Neural progenitor cell (in vitro differentiated cells): ENCODE data around the gene NDOR1. TPM values are rescaled to one million over a fixed set of nuclear protein-coding genes. Genes with fewer than 3 reads are reported as not detected.

ENCODE experiments used
- DNase-seq: peaks from one replicate; pipeline ENCODE4 v3.0.0-alpha.2; 2016; ENCODE audit warnings: low spot score
- H2AFZ ChIP-seq: fragments of 200-600 bp; sonication (generic); replicated peaks from 2 replicates; pipeline ENCODE4 v1.6.1; 2016; ENCODE audit warnings: antibody characterized with exemption
- H3F3A ChIP-seq: fragments of 200-600 bp; sonication (generic); 2 replicates; pipeline ENCODE4 v1.6.1; 2016; ENCODE audit warnings: antibody characterized with exemption, low read depth
- H3K27ac ChIP-seq: fragments of 200-600 bp; sonication (generic); 2 replicates; pipeline ENCODE4 v1.5.1; 2016; ENCODE audit warnings: mild to moderate bottlenecking
- H3K27me3 ChIP-seq: fragments of 200-600 bp; sonication (generic); 2 replicates; pipeline ENCODE4 v1.6.1; 2016; ENCODE audit warnings: mild to moderate bottlenecking, moderate library complexity
- H3K36me3 ChIP-seq: fragments of 200-600 bp; sonication (generic); 2 replicates; pipeline ENCODE4 v1.5.1; 2016
- H3K4me1 ChIP-seq: fragments of 200-600 bp; sonication (generic); 2 replicates; pipeline ENCODE4 v1.6.1; 2016; ENCODE audit warnings: mixed run types
- H3K4me2 ChIP-seq: fragments of 200-600 bp; sonication (generic); 2 replicates; pipeline ENCODE4 v1.6.1; 2016
- H3K4me3 ChIP-seq: fragments of 200-600 bp; sonication (generic); 2 replicates; pipeline ENCODE4 v1.5.1; 2016
- H3K79me2 ChIP-seq: fragments of 200-600 bp; sonication (generic); 2 replicates; pipeline ENCODE4 v1.6.1; 2016; ENCODE audit warnings: low read depth
- H3K9ac ChIP-seq: fragments of 200-600 bp; sonication (generic); 2 replicates; pipeline ENCODE4 v1.6.1; 2016
- H3K9me3 ChIP-seq: fragments of 200-600 bp; sonication (generic); 2 replicates; pipeline ENCODE4 v1.5.1; 2016; ENCODE audit warnings: low read depth
- H4K20me1 ChIP-seq: fragments of 200-600 bp; sonication (generic); 2 replicates; pipeline ENCODE4 v1.6.1; 2016; ENCODE audit warnings: low read depth
- H3K27ac Mint-ChIP-seq: 3 replicates; pipeline ENCODE4 v1.8.0; 2021; ENCODE audit warnings: mixed read lengths
- H3K27me3 Mint-ChIP-seq: 2 replicates; pipeline ENCODE4 v1.8.0; 2022; ENCODE audit warnings: low read depth, mild to moderate bottlenecking, inconsistent platforms, moderate library complexity, mixed read lengths; ENCODE audit not compliant: insufficient read depth
- H3K36me3 Mint-ChIP-seq: 3 replicates; pipeline ENCODE4 v1.8.0; 2021; ENCODE audit warnings: mixed read lengths
- H3K4me1 Mint-ChIP-seq: 3 replicates; pipeline ENCODE4 v1.8.0; 2021; ENCODE audit warnings: mixed read lengths
- H3K4me3 Mint-ChIP-seq: 3 replicates; pipeline ENCODE4 v1.8.0; 2021; ENCODE audit warnings: mild to moderate bottlenecking, moderate library complexity, mixed read lengths
- H3K9me3 Mint-ChIP-seq: 3 replicates; pipeline ENCODE4 v1.8.0; 2020; ENCODE audit warnings: mixed read lengths
- EZH2 ChIP-seq: fragments of 200-600 bp; sonication (generic); IDR thresholded peaks from 2 replicates; pipeline ENCODE4 v1.6.1; 2017; ENCODE audit warnings: antibody characterized with exemption, mild to moderate bottlenecking, moderate library complexity
- EZH2phosphoT487 ChIP-seq: fragments of 200-600 bp; sonication (generic); IDR thresholded peaks from 2 replicates; pipeline ENCODE4 v1.6.1; 2017; ENCODE audit warnings: antibody characterized with exemption
- total RNA-seq: library from RNA; depleted of rRNA; stranded (reverse); fragments of >200 nt; gene quantifications from 2 replicates; pipeline ENCODE4 v1.2.3, GENCODE V29; 2015; ENCODE audit warnings: low replicate concordance
- TF ChIP-seq, protein P1 (sequence below): fragments of 200-600 bp; sonication (generic); IDR thresholded peaks from 2 replicates; pipeline ENCODE4 v1.5.1; 2017; ENCODE audit warnings: antibody characterized with exemption, mild to moderate bottlenecking

Gene NDOR1
- total RNA-seq, 1 donor from 2014 or later, result 5.1 TPM

GRCh38 chr9:137169896-137170358 is 35.6 kb upstream of the NDOR1 start, which contains the start of gene LRRC26:
LRRC26 (minus strand) TSS chr9:137170051; CDS start chr9:137169943, 108 bp downstream.
- no peak within 1 kb of the TSS for H3K27ac ChIP-seq
- Mint-ChIP-seq H3K27ac (no peak within 1 kb of the TSS), H3K36me3 (no peaks in the 10 kb centered on the region), H3K4me1 (no peaks in the 10 kb centered on the region), H3K27me3 (peaks cover 30% of the 10 kb centered on the region), H3K9me3 (no peaks in the 10 kb centered on the region), H3K4me3 (peak within 1 kb of the TSS; percentile 70)
- H3K9me3 ChIP-seq, result no peaks in the 10 kb centered on the region
- peak within 1 kb of the TSS; percentile 52 for H3K4me3 ChIP-seq
- no peaks in the 10 kb centered on the region for H3K36me3 ChIP-seq
- H3K4me1 ChIP-seq, result peaks cover 21% of the 10 kb centered on the region
- H3K27me3 ChIP-seq, result peaks cover 100% of the 10 kb centered on the region
- TF ChIP-seq, protein P1, sequence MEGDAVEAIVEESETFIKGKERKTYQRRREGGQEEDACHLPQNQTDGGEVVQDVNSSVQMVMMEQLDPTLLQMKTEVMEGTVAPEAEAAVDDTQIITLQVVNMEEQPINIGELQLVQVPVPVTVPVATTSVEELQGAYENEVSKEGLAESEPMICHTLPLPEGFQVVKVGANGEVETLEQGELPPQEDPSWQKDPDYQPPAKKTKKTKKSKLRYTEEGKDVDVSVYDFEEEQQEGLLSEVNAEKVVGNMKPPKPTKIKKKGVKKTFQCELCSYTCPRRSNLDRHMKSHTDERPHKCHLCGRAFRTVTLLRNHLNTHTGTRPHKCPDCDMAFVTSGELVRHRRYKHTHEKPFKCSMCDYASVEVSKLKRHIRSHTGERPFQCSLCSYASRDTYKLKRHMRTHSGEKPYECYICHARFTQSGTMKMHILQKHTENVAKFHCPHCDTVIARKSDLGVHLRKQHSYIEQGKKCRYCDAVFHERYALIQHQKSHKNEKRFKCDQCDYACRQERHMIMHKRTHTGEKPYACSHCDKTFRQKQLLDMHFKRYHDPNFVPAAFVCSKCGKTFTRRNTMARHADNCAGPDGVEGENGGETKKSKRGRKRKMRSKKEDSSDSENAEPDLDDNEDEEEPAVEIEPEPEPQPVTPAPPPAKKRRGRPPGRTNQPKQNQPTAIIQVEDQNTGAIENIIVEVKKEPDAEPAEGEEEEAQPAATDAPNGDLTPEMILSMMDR, result no peak
- TF ChIP-seq EZH2phosphoT487 (peak; percentile 45), EZH2 (no peak)
- H3K4me2 ChIP-seq, result peak within 1 kb of the TSS; percentile 93
- peaks cover 54% of the 10 kb centered on the region for H4K20me1 ChIP-seq
- H3F3A ChIP-seq, result peaks cover 17% of the 10 kb centered on the region
- peak within 1 kb of the TSS; percentile 98 for H2AFZ ChIP-seq
- DNase-seq, result no peak
- no peaks in the 10 kb centered on the region for H3K79me2 ChIP-seq
- H3K9ac ChIP-seq, result no peak within 1 kb of the TSS

GRCh38 chr9:137170486-137171148 is 34.9 kb upstream of the NDOR1 start:
- H3K36me3 Mint-ChIP-seq, result no peaks in the 10 kb centered on the region
- Histone ChIP-seq H3K4me1 (peaks cover 25% of the 10 kb centered on the region), H3K4me3 (no peak overlapping the region), H3K27me3 (peaks cover 100% of the 10 kb centered on the region), H3K79me2 (no peaks in the 10 kb centered on the region), H3K4me2 (no peak overlapping the region), H4K20me1 (peaks cover 59% of the 10 kb centered on the region), H3K36me3 (no peaks in the 10 kb centered on the region), H3K9me3 (no peaks in the 10 kb centered on the region), H3K27ac (no peak overlapping the region), H3F3A (peaks cover 17% of the 10 kb centered on the region), H3K9ac (no peak overlapping the region), H2AFZ (no peak overlapping the region)
- H3K4me3 Mint-ChIP-seq, result peak overlapping the region; percentile 59
- peaks cover 24% of the 10 kb centered on the region for H3K27me3 Mint-ChIP-seq
- H3K4me1 Mint-ChIP-seq, result no peaks in the 10 kb centered on the region
- no peak for DNase-seq
- no peak overlapping the region for H3K27ac Mint-ChIP-seq
- TF ChIP-seq EZH2 (no peak), EZH2phosphoT487 (no peak)
- TF ChIP-seq, protein P1, result no peak
- H3K9me3 Mint-ChIP-seq, result no peaks in the 10 kb centered on the region

DNA sequence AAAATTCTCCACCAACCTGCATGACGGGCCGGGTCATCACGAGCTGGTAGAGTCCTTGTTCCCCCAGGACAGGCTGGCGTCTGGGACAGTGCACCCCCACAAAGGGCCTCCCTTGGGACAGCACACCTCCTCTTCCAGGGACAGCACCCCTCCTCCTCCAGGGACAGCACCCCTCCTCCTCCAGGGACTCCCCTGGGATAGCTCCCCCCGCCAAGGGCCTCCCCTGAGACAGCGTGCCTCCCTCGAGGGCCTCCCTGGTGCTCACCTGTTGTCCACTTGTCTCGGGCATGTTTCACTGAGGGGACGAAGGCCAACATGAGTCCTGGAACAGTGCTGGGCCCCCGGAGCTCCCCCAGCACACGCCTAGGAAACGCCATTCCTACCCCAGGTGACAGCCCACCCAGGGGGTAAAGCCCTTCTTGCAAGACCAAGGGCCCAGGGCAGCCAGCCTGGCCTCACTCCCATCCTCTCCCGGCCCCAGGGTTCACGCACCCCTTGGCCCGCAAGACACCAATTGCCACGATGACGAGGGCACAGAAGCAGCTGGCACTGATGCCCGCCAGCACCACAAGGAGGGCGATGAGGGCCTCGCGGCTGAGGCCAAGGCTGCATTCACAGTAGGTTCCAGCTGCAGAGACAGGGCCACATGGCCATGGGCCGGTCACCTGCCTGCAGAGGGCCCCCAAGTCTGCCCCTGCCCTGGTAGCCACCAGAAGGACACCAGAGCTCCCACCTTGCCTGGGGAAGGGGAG is 34.2 kb upstream of the NDOR1 start:
- peaks cover 58% of the 10 kb centered on the region for H4K20me1 ChIP-seq
- no peak overlapping the region for H3K4me2 ChIP-seq
- H2AFZ ChIP-seq, result no peak overlapping the region
- no peaks in the 10 kb centered on the region for H3K4me1 Mint-ChIP-seq
- H3K27ac Mint-ChIP-seq, result no peak overlapping the region
- H3K9me3 ChIP-seq, result no peaks in the 10 kb centered on the region
- no peaks in the 10 kb centered on the region for H3K79me2 ChIP-seq
- H3K27ac ChIP-seq, result no peak overlapping the region
- DNase-seq, result no peak
- no peak overlapping the region for H3K4me3 ChIP-seq
- no peak overlapping the region for H3K9ac ChIP-seq
- H3K4me3 Mint-ChIP-seq, result no peak overlapping the region
- no peaks in the 10 kb centered on the region for H3K9me3 Mint-ChIP-seq
- H3K4me1 ChIP-seq, result peaks cover 25% of the 10 kb centered on the region
- H3F3A ChIP-seq, result peaks cover 21% of the 10 kb centered on the region
- no peaks in the 10 kb centered on the region for H3K36me3 ChIP-seq
- H3K27me3 ChIP-seq, result peaks cover 100% of the 10 kb centered on the region
- H3K36me3 Mint-ChIP-seq, result no peaks in the 10 kb centered on the region
- peaks cover 24% of the 10 kb centered on the region for H3K27me3 Mint-ChIP-seq
- TF ChIP-seq EZH2phosphoT487 (no peak), EZH2 (no peak)
- TF ChIP-seq, protein P1, result no peak
